DMS79 treated with DMSO at 0.1 percent for 48 hours (cell line): ENCODE data around the gene OBSCN.

Experiments
- DNase-seq: peaks from one replicate; lab custom pipeline; 2025; lab: John Stamatoyannopoulos, UW

The OBSCN gene

GRCh38 chr1:228307218-228308023 lies 99.6 kb downstream of the OBSCN start:
- DNase-seq: no peak

- DNase-seq: no peak
Measured at GRCh38 chr1:228308085-228308601, 100.3 kb downstream of the OBSCN start.

GRCh38 chr1:228308628-228309325 lies 100.9 kb downstream of the OBSCN start:
- DNase-seq: no peak

GRCh38 chr1:228309326-228310067 lies 101.7 kb downstream of the OBSCN start:
- DNase-seq: no peak

GRCh38 chr1:228310162-228310792 lies 102.4 kb downstream of the OBSCN start:
- no peak for DNase-seq

GRCh38 chr1:228311091-228311490 lies 103.2 kb downstream of the OBSCN start:
- no peak for DNase-seq

- no peak for DNase-seq
Measured at GRCh38 chr1:228312136-228312764, 104.4 kb downstream of the OBSCN start.

- no peak for DNase-seq
Measured at GRCh38 chr1:228313536-228314277, 105.9 kb downstream of the OBSCN start.

GRCh38 chr1:228314315-228314657 lies 106.4 kb downstream of the OBSCN start:
- no peak for DNase-seq

- DNase-seq: no peak
Measured at GRCh38 chr1:228314658-228315483, 107.0 kb downstream of the OBSCN start.

- DNase-seq: no peak
Measured at GRCh38 chr1:228315484-228315944, 107.7 kb downstream of the OBSCN start.

GRCh38 chr1:228315945-228316588 lies 108.2 kb downstream of the OBSCN start:
- DNase-seq: no peak

- DNase-seq: no peak
Measured at GRCh38 chr1:228316589-228317387, 108.9 kb downstream of the OBSCN start.

GRCh38 chr1:228317411-228317828 lies 109.6 kb downstream of the OBSCN start:
- no peak for DNase-seq

GRCh38 chr1:228317891-228318810 lies 110.3 kb downstream of the OBSCN start:
- DNase-seq: no peak

GRCh38 chr1:228318823-228319241 lies 111.0 kb downstream of the OBSCN start:
- no peak for DNase-seq

- no peak for DNase-seq
Measured at GRCh38 chr1:228319352-228320088, 111.7 kb downstream of the OBSCN start.
